Thyroid gland (tissue), 4 donors: ENCODE data around the gene STAC.

Experiments used
- POLR2A ChIP-seq, 2 donors: fragments of 450-650 bp; IDR thresholded peaks; one replicate each; pipeline ENCODE4 v1.6.1; 2017; ENCODE audit warnings: antibody characterized with exemption in 2 of 2, mild to moderate bottlenecking in 2 of 2, moderate library complexity in 1 of 2
- TF ChIP-seq, protein P1 (sequence below), 6 experiments: fragments of 200-600 bp in 3 of 6; fragments of 450-650 bp in 3 of 6; sonication (generic) in 3 of 6; IDR thresholded peaks; one replicate each; pipeline ENCODE4 v1.5.1; 2016 to 2019; ENCODE audit warnings: antibody characterized with exemption in 6 of 6, mild to moderate bottlenecking in 2 of 6, inconsistent platforms in 1 of 6, moderate library complexity in 1 of 6

DNA sequence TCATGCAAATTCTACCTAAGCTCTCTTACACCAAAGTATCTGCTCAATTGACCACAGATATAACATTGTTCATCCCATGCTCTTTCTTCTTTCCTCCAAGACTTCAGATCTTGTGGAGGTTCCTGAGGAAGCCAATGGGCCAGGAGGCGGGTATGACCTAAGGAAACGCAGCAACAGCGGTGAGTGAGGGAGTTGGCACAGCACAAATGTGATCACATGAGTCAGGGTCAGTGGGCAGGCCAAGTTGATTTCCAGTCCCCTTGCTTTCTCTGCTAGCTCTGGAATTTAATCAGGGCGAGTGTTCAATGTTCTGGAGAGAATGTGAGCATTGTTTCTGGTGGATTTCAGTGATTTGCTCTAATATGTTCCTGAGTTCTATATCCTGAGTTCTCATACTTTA, 112.7 kb downstream of the STAC start:
- TF ChIP-seq, protein P1, sequence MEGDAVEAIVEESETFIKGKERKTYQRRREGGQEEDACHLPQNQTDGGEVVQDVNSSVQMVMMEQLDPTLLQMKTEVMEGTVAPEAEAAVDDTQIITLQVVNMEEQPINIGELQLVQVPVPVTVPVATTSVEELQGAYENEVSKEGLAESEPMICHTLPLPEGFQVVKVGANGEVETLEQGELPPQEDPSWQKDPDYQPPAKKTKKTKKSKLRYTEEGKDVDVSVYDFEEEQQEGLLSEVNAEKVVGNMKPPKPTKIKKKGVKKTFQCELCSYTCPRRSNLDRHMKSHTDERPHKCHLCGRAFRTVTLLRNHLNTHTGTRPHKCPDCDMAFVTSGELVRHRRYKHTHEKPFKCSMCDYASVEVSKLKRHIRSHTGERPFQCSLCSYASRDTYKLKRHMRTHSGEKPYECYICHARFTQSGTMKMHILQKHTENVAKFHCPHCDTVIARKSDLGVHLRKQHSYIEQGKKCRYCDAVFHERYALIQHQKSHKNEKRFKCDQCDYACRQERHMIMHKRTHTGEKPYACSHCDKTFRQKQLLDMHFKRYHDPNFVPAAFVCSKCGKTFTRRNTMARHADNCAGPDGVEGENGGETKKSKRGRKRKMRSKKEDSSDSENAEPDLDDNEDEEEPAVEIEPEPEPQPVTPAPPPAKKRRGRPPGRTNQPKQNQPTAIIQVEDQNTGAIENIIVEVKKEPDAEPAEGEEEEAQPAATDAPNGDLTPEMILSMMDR (IDR thresholded peaks at IDR 0.05) = no peak
- no peak for TF ChIP-seq POLR2A (IDR thresholded peaks at IDR 0.05)
